Measurements from ENCODE around the gene RUNX3.

RUNX3 gene

DNA sequence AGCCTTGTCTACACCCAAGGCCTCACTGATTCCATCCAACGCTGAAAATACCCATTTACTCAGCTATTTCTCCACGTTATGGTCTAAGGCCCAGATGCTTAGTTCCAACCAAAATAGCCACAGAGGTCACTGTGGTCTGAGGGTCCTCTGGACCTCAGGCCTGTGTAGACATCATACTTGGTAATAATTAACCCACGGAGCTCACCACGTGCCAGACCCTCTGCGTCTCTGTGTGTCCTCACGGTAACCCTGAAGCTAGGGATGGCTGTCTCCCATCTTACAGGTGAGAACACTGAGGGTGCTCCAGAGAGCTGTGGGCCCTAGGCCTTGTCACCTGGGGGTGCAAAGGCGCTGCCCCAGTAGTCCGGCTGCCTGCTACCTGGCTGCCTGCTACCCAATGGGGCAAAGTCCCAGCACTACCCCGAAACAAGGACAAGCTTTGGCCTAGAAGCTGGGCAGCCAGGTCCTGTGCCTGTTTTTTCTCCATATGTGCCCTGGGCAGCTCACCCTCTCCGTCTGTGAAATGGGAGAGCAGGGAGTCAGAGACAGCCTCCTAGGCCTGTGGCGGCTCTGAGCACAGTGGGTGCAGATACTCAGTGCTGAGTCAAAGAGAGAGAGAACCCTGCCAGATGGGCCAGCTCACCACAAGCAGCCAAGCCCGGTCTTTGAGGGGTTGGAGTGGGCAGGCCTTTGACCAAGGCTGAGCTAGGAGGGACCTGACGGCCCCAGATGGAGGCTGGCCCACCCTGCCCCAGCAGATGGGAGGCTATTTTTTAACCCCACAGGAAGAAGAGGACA lies 17.0 kb upstream of the RUNX3 start:
- no peak for DNase-seq (ENCODE audit: low read depth, low spot score)

DNA sequence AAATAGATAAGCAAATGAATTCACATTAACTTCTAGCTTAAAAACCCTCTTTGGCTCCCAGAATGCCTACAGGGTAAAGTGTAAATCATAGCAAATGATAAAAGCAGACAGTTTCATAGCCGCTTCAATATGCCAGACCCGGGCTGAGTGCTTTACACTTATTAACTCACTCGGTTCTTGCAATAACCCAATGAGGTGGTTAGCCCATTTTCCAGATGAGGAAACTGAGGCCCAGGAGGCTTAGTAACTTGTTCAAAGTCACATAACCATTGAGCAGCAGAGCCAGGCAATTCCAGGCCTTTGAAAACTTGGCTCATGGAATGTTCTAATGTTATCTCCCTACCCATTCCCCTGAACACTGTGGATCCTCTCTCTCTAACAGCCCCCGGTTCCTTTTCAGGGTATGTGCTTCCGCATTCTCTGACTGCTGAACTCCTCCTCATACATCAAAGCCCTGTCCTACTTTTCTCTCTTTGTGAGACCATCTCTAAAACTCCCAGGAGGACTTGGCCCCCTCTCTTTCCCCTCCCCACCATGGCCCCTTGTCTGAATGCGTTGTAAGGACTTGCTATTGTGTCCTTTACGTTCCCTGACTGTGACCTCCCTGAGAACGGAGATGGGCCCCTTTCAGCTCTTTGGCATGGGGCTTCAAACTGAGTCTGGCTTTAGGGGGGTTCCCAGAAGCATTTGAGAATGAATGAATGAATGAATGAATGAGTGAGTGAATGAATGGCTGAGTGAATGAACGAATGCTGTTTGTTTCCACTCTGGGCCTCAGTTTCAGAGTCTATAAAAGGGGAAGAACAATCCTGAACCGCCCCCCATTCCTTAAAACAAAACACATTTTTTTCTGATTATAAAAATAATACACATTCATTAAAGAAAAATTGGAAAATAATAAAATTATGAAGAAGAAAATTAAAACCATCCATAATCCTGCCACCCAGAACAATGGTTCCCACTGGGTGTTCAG lies 15.6 kb upstream of the RUNX3 start:
- DNase-seq (ENCODE audit: low read depth, low spot score): no peak

DNA sequence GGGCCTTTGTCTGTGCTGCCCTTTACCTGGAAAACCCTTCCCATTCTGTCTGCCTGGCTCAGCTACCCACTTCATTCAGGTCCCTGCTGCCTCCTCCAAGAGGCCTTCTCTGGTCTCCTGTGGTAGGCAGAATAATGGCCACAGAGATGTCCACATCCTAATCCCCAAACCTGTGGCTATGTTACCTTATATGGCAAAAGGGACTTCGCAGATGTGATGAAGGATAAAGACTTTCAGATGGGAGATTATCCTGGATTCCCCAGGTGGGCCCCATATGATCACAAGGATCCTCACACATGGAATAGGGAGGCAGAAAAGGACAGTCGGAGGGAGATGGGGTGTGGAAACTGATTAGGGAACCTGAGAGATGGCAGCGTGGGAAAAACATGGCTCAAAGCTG lies 14.2 kb upstream of the RUNX3 start:
- no peak for DNase-seq (ENCODE audit: low read depth, low spot score)

DNA sequence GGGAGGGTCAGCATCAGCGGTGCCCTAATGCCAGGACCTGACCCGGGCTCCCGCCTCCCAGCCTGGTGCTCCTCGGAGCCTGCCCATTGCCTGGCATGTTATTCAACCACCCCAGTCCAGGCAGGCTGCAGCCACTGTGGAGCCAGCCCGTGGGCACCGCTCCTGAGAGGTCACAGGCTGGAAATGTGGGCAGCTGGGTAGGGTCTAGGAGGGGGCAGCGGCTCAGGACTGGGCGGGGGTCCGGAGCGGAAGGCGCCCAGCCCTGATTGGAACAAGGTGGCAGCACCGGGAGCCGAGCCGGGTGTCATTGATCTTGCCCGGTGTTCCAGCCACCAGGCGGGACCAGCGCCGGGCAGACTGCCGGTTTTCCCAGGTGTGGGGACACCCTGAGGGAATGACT lies 12.7 kb upstream of the RUNX3 start:
- DNase-seq (ENCODE audit: low read depth, low spot score): no peak

DNA sequence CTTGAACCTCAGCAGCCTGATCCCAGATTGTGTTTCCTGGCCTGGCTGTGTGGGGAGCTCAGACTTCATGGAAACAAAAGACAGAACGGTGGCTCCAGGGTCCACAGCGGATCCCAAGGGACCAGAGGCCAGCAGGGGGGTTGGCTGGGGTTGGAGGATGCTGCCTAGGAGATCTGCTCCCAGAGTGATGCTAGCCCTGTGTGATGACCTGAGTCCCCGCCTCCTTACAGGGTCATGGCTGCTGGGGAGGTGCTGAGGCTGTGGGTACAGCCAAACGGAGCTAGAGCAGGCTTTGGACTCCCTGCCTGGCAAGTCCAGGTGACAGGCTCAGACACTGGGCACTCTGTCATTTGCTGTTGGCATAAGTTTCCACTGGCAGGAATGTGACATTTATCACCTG lies 11.5 kb upstream of the RUNX3 start:
- no peak for DNase-seq (ENCODE audit: low read depth, low spot score)

DNA sequence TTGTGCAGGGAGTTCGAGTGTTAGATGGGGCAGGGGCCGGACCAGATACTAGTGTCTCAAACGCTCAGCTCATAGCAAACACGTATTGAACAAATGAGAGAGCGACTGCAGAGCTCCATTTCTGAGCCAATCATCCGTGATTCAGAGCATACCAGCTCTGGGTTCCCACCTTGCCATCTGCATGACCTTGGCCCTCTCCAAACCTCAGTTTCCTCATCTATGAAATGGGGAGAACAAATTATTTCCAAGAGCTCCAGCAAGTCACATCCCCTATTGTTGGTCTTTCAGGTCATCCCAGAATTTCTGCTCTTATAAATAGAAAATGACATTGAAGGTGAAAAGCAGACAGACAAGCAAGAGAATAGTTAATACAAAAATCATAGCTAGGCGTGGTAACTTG lies 10.2 kb upstream of the RUNX3 start:
- DNase-seq (ENCODE audit: low read depth, low spot score): no peak

DNA sequence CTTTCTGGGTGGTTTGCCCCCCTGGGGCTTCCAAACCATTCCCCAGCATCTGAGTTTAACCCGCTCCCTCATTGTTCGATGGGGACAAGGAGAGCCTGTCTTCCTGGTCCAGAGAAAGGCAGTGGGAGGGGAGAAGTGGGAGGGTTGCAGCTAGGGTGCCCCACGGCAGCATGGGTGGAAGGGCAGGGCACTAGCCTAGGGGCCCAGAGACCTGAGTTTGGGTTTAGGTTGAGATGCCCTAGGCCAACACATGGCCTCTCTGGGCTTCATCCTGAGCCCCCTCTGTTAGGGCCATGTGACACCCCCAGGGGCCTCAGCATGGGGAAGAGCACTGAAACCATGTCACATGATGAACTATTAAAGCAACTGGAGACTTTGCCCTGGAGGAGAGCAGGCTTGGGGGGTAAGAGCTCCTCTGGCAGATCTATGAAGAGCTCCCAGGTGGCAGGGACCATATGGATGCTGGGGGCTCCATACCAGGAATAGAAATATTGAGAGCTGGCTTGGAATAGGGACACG lies 9.7 kb upstream of the RUNX3 start:
- DNase-seq (ENCODE audit: low read depth, low spot score): no peak

DNA sequence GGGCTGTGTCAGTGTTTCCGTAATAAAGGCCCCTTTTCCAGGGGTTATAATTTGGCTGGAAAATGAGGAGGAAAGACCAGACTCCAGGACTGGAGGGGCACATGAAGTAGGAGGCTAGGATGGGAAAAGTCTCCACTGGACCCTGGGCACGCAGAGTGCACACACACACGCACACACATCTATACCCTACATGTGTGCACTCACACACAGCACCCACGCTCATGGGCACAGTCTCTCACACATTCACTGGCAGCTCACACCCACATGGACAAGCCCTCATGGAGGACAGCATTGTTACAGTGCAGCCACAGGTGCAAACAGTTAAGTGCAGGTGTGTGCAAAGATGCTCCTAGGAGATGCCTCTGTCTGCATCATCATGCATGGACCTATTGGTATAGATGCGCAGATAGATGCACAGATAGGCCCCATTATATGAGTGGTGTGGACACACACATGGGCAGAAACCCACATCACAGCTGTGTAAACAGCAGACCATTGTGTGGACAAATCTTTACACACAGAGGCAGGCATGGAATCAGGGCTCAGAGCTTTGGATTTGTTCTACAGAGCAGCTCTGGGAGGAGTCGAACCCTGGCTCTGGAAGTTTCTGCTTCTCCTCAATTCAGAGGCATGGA lies 9.1 kb upstream of the RUNX3 start:
- no peak for DNase-seq (ENCODE audit: low read depth, low spot score)

DNA sequence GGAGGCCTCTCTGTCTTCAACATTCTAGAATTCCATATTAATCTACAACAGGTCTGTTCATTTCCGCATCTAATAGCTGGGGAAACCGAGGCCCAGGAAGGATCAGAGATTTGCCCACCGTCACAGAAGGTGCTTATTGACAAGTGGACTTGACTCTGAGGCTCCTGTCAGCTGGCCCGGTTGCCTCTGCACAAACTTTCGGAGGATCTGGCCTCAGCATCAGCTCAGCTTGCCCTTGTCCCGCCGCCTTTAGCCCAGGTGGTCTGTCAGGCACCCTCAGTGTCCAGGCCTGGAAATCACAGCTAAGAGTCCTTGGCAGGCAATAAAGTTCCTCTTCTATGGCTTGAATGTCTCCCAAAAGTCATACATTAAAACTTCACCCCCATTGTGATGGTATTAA lies 8.2 kb upstream of the RUNX3 start:
- no peak for DNase-seq (ENCODE audit: low read depth, low spot score)

DNA sequence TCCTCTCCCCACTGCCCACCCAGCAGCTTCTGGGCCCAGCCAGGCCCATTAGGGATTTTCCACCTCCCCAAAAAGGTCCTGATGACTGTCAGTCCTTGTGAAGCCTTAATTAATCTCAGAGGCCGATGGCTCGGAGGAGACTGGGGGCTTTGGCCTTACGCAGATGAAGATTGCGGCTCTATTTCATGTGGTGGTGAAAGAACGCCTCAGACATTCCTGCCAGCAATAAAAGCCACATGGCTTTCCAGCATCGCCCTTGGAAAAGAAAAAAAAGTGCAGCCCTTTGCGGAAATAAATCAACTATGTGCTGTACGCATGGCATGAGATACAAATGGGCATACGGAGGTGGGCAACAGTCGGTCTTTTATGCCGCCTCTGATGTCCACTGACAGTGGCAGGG lies 6.6 kb upstream of the RUNX3 start:
- DNase-seq (ENCODE audit: low read depth, low spot score): no peak

DNA sequence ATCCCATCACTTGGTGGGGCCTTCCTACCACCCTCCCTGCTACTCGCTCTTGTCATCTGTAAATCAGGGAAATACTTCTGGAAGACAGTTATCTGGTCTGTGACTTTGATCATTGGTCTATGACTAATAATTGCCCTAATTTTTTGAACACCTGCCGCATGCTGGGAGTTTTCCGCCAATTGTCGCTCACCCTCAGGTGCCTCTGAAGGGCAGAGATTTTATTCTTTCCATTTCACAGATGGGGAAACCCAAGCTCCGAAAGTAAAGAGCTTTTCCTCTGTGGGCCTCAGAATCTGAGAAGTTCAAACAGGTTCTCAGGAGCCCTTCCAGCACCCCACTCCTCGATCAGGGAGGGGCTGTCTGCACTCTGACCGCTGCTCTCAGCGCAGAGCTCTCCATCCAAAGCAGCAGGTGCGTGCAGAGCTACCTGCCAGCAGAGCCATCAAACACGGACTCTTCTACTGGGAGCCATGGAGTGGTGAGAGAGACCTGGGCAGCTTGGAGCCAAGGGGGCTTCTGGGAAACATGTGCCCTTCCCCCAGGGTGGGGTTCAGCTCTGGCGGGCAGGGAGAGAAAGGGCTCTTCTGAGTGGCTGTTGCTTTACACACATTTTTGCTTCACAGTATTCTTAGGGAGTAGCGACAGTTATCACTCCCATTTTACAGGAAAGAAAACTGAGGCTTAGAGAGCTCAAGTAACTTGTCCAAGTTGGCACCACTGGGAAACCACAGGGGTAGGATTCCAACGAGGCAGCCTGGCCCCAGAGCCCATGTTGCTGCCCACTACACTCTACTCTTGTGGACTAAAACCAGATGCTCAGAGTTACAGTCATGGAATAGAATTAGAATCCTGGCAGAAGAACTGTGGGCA lies 5.8 kb upstream of the RUNX3 start:
- DNase-seq (ENCODE audit: low read depth, low spot score): no peak

DNA sequence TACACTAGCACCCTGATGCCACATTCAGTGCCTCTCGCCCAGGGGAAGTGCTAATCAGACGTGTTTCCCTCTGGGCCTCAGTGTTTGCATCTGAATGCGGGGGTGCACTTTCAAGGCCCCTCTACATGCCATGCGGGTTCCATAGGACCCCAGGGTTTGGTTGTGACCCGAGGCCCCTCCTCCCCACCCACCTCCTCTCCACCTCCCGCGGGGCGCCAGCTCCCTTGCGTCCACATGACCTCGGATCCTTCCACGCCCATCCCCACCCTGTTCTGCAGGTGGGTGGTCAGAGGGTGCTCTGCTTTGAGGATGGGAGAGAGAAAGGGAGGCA lies 5.1 kb upstream of the RUNX3 start:
- DNase-seq (ENCODE audit: low read depth, low spot score): no peak

DNA sequence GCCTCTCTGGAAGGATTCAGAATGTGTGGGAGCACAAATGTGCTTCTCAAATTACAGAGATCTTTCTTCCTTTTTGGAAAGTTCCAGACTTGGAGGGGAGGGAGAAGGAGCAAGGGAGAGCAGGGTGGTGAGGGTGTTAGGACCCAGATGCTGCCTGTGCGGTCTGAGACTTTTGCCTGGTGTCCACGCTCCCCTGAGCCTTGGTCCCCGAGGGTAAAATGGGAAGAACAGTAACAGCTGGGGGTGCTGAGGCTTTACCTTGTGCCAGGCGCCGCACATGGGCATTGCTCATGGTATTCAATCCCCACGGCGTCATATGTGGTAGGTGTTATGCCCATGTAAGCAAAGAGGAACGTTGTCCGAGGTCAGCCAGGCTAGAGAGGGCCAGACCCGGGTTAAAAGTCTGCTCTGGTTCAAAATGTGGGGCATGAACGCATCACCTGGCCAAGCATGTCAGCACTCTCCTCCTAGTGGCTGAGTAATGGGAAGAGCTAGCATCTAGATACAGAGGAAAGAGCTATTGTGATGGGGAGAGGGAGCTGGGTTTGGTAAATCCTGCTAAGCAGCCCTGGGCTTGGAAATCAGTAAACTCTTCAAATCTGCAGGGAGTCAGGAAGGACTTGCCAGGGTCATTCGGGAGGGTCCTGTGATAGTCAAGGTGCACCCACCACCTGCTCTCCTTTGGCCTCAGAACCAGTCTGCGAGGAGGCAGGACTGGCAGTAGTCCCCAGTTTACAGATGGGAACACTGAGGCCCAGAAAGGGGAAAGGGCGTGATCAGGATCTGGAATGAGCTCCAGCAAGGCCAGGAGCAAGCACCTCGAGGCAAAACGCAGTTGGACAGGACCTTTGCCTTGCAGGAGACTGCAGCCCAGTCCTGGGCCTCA lies 4.5 kb upstream of the RUNX3 start:
- DNase-seq (ENCODE audit: low read depth, low spot score): no peak

DNA sequence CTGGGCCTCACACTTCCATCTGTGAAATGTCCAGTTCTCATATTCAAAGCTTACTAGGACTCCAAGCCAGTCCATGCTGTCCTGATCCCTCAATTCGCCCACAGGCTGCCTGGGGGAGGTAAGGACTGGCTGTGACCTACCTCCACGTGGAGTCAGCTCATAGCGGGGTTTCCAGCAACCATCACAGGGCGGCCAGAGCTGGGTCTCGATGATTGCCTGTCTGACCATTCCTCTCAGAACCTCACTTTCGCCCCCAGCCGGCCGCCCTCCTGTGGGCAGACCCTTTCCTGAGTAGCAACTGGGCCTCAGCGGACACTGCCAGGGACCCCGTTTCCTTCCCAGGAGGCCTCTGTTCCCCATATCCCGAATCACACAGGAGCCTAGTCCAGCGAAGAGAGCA lies 3.4 kb upstream of the RUNX3 start:
- DNase-seq (ENCODE audit: low read depth, low spot score): no peak

DNA sequence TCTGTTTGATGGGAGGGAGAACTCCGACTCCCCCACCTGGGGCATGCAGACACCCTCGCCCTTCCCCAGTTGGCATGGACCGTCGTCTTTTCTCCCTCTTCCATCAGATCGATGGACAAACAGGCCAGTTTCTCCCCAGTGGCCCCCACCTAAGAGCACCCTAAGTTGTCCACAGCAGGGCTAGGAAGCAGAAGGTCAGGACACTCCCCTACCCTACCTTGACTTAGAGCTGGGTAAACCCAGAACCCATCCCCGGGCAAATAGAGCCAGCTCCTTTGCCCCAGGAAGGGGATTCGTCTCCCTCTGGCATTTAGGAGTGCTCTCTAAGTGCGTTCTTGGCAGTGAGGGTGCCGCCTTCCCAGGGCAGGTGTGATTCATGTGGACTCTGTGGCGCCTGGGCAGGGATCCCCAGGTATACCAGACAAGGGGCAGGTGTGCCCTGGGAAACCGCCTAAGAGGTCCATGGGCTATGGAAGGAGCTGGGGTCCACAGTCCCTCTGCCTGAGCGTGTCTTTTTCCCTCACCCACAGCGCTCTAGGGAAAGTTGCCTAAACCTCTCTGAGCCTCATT lies 2.7 kb upstream of the RUNX3 start:
- DNase-seq (ENCODE audit: low read depth, low spot score): no peak

DNA sequence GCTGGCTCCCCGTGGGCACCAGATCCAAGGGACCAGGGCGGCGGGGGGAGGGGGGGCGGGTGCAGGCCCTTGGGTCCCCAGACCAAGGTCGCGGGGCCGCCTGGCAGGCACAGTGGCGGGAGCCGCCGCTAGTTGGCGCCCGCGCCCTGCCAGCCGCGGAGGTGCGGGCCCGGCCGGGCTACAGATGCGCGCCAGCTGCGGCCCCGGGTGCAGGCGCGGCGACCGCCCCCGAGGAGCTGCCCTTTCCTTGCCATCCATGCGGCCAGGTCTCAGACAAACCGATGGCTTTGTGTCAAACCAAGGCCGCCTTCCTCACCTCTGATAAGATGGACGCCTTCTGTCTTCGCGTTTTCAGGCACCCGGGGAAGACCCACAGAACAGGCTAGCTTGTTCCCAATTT lies 2.2 kb upstream of the RUNX3 start:
- no peak for DNase-seq (ENCODE audit: low read depth, low spot score)

DNA sequence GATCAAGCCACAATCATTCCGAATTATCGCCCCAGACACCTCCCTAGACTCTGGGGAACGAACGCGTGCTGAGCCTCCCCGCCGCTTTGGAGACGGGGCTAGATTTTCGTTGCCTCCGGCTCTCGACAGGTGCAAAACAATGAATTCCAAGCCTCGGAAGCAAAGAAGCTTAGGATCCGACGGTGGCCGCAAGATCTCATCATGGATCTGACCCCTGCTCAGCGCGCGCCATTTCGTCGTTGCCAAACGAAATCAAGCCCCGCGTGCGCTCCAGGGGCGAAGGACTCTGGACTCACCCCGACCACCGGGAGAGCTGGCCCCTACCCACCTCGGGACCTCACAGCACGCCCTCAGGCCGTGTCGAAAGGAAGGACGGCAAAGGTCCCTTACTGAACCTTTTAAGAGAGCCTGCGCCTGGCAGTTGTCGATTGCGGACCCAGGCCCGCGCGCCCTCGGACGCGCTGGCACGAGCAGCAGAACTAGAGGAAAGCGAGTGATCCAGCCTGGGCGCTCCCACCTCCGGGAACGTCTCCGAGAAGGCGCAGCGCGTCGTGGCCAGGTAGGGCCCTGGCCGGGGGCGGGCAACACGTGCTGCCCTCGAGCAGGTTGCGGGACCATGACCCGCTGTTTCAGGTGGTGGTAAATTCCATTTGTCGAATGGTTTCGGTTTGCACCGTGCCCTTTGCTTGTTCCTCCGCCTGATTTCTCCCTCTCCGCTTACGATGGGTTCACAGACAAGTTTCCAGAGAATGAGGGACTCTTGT lies 1.6 kb upstream of the RUNX3 start:
- no peak for DNase-seq (ENCODE audit: low read depth, low spot score)

DNA sequence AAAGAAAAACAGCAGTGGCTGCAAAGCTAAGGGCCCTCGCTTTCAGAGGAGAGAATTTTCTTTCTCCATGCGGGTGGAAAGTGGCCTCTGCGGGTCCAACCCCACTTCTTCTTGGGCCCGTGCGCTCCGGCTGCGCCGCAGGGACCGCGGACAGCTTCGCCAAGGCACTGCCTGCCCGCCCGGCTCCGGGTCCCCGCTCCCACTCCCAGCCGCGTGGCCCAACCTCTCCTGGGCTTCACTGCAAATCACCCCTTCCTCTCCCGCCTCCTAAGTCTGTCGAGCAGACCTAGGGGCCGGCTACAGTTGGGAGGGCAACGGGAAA lies 1.0 kb upstream of the RUNX3 start:
- no peak for DNase-seq (ENCODE audit: low read depth, low spot score)

All from activated CD4-positive, CD25-positive, alpha-beta regulatory T cell treated with anti-CD3 and anti-CD28 coated beads, Interleukin-2, amount 50 U/mL, for 16 hours (primary cell).